HCT116 (cell line): ENCODE results near the gene CFAP54. TPM values are rescaled to one million over a fixed set of nuclear protein-coding genes. Genes with fewer than 3 reads are reported as not detected.

Source experiments
- ATAC-seq: fragments of 200-7000 bp; cut with Tn5 transposase; 2 replicates; pipeline ENCODE4 v1.9.1; 2020; ENCODE audit warnings: mild to moderate bottlenecking, moderate library complexity
- BruUV-seq: library from RNA; stranded (reverse); fragments of 400-500 nt; replicated peaks from 2 replicates; lab custom pipeline; 2021; lab: Mats Ljungman, UMichigan
- CTCF ChIA-PET: fragments of 300-600 bp; sonication (Branson Sonifier 250); formaldehyde crosslinking; loops from one replicate; lab custom pipeline; 2021; ENCODE audit warnings: antibody characterized with exemption; lab: Charles Lee
- POLR2A ChIA-PET: fragments of 300-600, 350-600 bp; sonication (Branson Sonifier 250); formaldehyde crosslinking; loops from one replicate; lab custom pipeline; 2021; ENCODE audit warnings: antibody characterized with exemption; lab: Charles Lee
- RAD21 ChIA-PET, 2 experiments: fragments of 300-600 bp; sonication (Branson Sonifier 250); formaldehyde crosslinking; loops; one replicate each; lab custom pipeline; 2023; ENCODE audit warnings: low total read pairs in 2 of 2; ENCODE audit not compliant: uncharacterized antibody in 2 of 2, unreplicated experiment in 2 of 2, low non-redundant PET in 1 of 2; lab: Charles Lee
- DNase-seq: peaks from one replicate; pipeline ENCODE4 v3.0.0-alpha.2; 2010; ENCODE audit warnings: low read depth, low spot score
- H2AFZ ChIP-seq: fragments of 200-600 bp; shearing (Covaris generic), sonication (generic); 2 replicates; pipeline ENCODE4 v1.6.1; 2017; ENCODE audit warnings: low read depth, mixed run types, mixed read lengths, antibody characterized with exemption, low read length; ENCODE audit not compliant: poor library complexity, severe bottlenecking
- H3K27ac ChIP-seq: 2 replicates; pipeline ENCODE4 v1.5.1; 2012; ENCODE audit warnings: low read depth, low read length
- H3K27me3 ChIP-seq: fragments of 200-600 bp; sonication (generic); 2 replicates; pipeline ENCODE4 v1.6.1; 2016; ENCODE audit warnings: mixed run types, low read length, mixed read lengths; ENCODE audit not compliant: insufficient read depth
- H3K36me3 ChIP-seq, 2 experiments: fragments of 200-500 bp in 1 of 2; fragments of 200-600 bp in 1 of 2; sonication (Bioruptor generic) in 1 of 2; sonication (generic) in 1 of 2; 2 replicates each; pipeline versions ENCODE4 v1.5.1 to v1.6.1; 2014 to 2016; ENCODE audit warnings: low read length in 2 of 2, inconsistent platforms in 1 of 2, mixed read lengths in 1 of 2, mixed run types in 1 of 2; ENCODE audit not compliant: insufficient read depth in 2 of 2, control insufficient read depth in 1 of 2
- H3K4me1 ChIP-seq, 2 experiments: fragments of 200-600 bp in 1 of 2; sonication (generic) in 1 of 2; 2 replicates each; pipeline versions ENCODE4 v1.5.1 to v1.6.1; 2012 to 2017; ENCODE audit warnings: low read length in 2 of 2, inconsistent platforms in 1 of 2, mild to moderate bottlenecking in 1 of 2, mixed read lengths in 1 of 2, mixed run types in 1 of 2, moderate library complexity in 1 of 2; ENCODE audit not compliant: insufficient read depth in 2 of 2, control insufficient read depth in 1 of 2
- H3K4me2 ChIP-seq: fragments of 200-600 bp; sonication (generic); 2 replicates; pipeline ENCODE4 v1.6.1; 2017; ENCODE audit warnings: mixed run types, low read length, mixed read lengths
- H3K4me3 ChIP-seq, 2 experiments: fragments of 200-600 bp in 1 of 2; sonication (generic) in 1 of 2; replicated peaks in 1 of 2; 2 replicates each; pipeline ENCODE4 v1.5.1; 2011 to 2016; ENCODE audit warnings: low read length in 2 of 2, control low read depth in 1 of 2, low read depth in 1 of 2, mild to moderate bottlenecking in 1 of 2, mixed read lengths in 1 of 2, mixed run types in 1 of 2
- H3K79me2 ChIP-seq: fragments of 200-600 bp; sonication (generic); 2 replicates; pipeline ENCODE4 v1.6.1; 2017; ENCODE audit warnings: mild to moderate bottlenecking, mixed run types, low read length, moderate library complexity, mixed read lengths; ENCODE audit not compliant: insufficient read depth
- H3K9ac ChIP-seq: fragments of 200-600 bp; sonication (generic); 2 replicates; pipeline ENCODE4 v1.6.1; 2016; ENCODE audit warnings: low read length, mixed read lengths
- H3K9me2 ChIP-seq: fragments of 200-600 bp; sonication (generic), shearing (Covaris generic); 2 replicates; pipeline ENCODE4 v1.6.1; 2017; ENCODE audit warnings: mixed run types, mild to moderate bottlenecking, moderate library complexity; ENCODE audit not compliant: insufficient read depth
- H3K9me3 ChIP-seq, 2 experiments: fragments of 200-500 bp in 1 of 2; fragments of 200-600 bp in 1 of 2; sonication (Bioruptor generic) in 1 of 2; sonication (generic) in 1 of 2; 2 replicates each; pipeline ENCODE4 v1.6.1; 2014 to 2017; ENCODE audit warnings: low read length in 2 of 2, mixed read lengths in 2 of 2, inconsistent platforms in 1 of 2, low read depth in 1 of 2, mild to moderate bottlenecking in 1 of 2, mixed run types in 1 of 2, moderate library complexity in 1 of 2; ENCODE audit not compliant: control insufficient read depth in 1 of 2, insufficient read depth in 1 of 2
- H4K20me1 ChIP-seq: fragments of 200-600 bp; sonication (generic), shearing (Covaris generic); 2 replicates; pipeline ENCODE4 v1.6.1; 2017; ENCODE audit warnings: mixed run types, mild to moderate bottlenecking, moderate library complexity; ENCODE audit not compliant: insufficient read depth
- CTCF ChIP-seq, 3 experiments: fragments of 200-600 bp in 1 of 3; sonication (generic) in 1 of 3; IDR thresholded peaks in 2 of 3; conservative IDR thresholded peaks in 1 of 3; 2 replicates each; pipeline ENCODE4 v1.5.1; 2012 to 2017; ENCODE audit warnings: low read depth in 2 of 3, low read length in 2 of 3, antibody characterized with exemption in 1 of 3, borderline replicate concordance in 1 of 3, control low read depth in 1 of 3, mild to moderate bottlenecking in 1 of 3, mixed read lengths in 1 of 3, mixed run types in 1 of 3, moderate library complexity in 1 of 3; ENCODE audit not compliant: insufficient read depth in 1 of 3
- EGR1 ChIP-seq: IDR thresholded peaks from 2 replicates; pipeline ENCODE4 v1.6.1; 2012; ENCODE audit warnings: low read depth
- EZH2phosphoT487 ChIP-seq: fragments of 200-600 bp; IDR thresholded peaks from 2 replicates; pipeline ENCODE4 v1.6.1; 2018; ENCODE audit warnings: antibody characterized with exemption, borderline replicate concordance
- JUND ChIP-seq: IDR thresholded peaks from 2 replicates; pipeline ENCODE4 v1.6.1; 2012
- MAX ChIP-seq: IDR thresholded peaks from 2 replicates; pipeline ENCODE4 v1.6.1; 2012
- POLR2A ChIP-seq: IDR thresholded peaks from 2 replicates; pipeline ENCODE4 v1.7.0; 2011; ENCODE audit warnings: borderline replicate concordance; ENCODE audit not compliant: insufficient read depth, insufficient read length; ENCODE audit errors: extremely low read depth
- RAD21 ChIP-seq: IDR thresholded peaks from 2 replicates; pipeline ENCODE4 v1.6.1; 2012; ENCODE audit warnings: low read depth, mild to moderate bottlenecking
- REST ChIP-seq: IDR thresholded peaks from 2 replicates; pipeline ENCODE4 v1.6.1; 2012; ENCODE audit warnings: low read depth
- SIN3A ChIP-seq: IDR thresholded peaks from 2 replicates; pipeline ENCODE4 v1.6.1; 2012; ENCODE audit warnings: low read depth
- SRF ChIP-seq: IDR thresholded peaks from 2 replicates; pipeline ENCODE4 v1.6.1; 2012; ENCODE audit warnings: low read depth
- TCF7L2 ChIP-seq: IDR thresholded peaks from 2 replicates; pipeline ENCODE4 v1.7.0; 2011; ENCODE audit warnings: borderline replicate concordance, inconsistent platforms; ENCODE audit not compliant: insufficient read depth, insufficient read length; ENCODE audit errors: extremely low read depth
- YY1 ChIP-seq: IDR thresholded peaks from 2 replicates; pipeline ENCODE4 v1.6.1; 2011; ENCODE audit warnings: low read length, low read depth, moderate library complexity, mild to moderate bottlenecking; ENCODE audit not compliant: insufficient replicate concordance; ENCODE audit errors: extremely low read depth
- ZFX ChIP-seq: fragments of 450-650 bp; IDR thresholded peaks from 2 replicates; pipeline ENCODE4 v1.6.1; 2017
- intact Hi-C: fragments of 100-400 bp; cut with micrococcal nuclease; formaldehyde crosslinking; loops from 2 replicates; pipeline ENCODE4 v1.10.0; 2022
- total RNA-seq: library from RNA; stranded (reverse); gene quantifications from one replicate; pipeline ENCODE4 v1.2.1, GENCODE V29; 2021; ENCODE audit not compliant: unreplicated experiment

Gene CFAP54
- total RNA-seq, 1 experiment from 2014 or later, result 0.25 TPM

- TF ChIP-seq CTCF (IDR thresholded peaks at IDR 0.05 in 2 of 3, conservative IDR thresholded peaks at IDR 0.05 in 1 of 3; ENCODE audit: borderline replicate concordance in 1 of 3, insufficient read depth in 1 of 3, low read depth in 2 of 3, low read length in 2 of 3), result no peak
- TF ChIP-seq RAD21, result no peak
- TF ChIP-seq MAX, result no peak
- no peak for TF ChIP-seq JUND
- TF ChIP-seq SRF, result no peak
- no peak for TF ChIP-seq POLR2A
- no peak for TF ChIP-seq EGR1
Measured at GRCh38 chr12:96824074-96824837, 334.9 kb downstream of the CFAP54 start (continued).

- ChIA-PET POLR2A (no interaction called here), CTCF (no interaction called here), RAD21 (no interaction called here)
- H3K79me2 ChIP-seq, result no peaks in the 10 kb centered on the region
- H3K9ac ChIP-seq, result no peak overlapping the region
- intact Hi-C loops, result no loop called here
- DNase-seq, result no peak
- no peak overlapping the region for H3K27ac ChIP-seq
- no peak for TF ChIP-seq REST
- TF ChIP-seq YY1, result no peak
- no peak for TF ChIP-seq SIN3A
- no peak for TF ChIP-seq SRF
- TF ChIP-seq EZH2phosphoT487, result no peak
- TF ChIP-seq CTCF (IDR thresholded peaks at IDR 0.05 in 2 of 3, conservative IDR thresholded peaks at IDR 0.05 in 1 of 3; ENCODE audit: borderline replicate concordance in 1 of 3, insufficient read depth in 1 of 3, low read depth in 2 of 3, low read length in 2 of 3), result no peak
- no peak for TF ChIP-seq ZFX
- no peak for TF ChIP-seq MAX
- TF ChIP-seq TCF7L2, result no peak
- H3K36me3 ChIP-seq, result no peaks in the 10 kb centered on the region; a peak in 1 of 4 replicates
- no TSS peak for BruUV-seq
- H3K4me1 ChIP-seq, result no peaks in the 10 kb centered on the region
- peaks cover 3% of the 10 kb centered on the region for H3K27me3 ChIP-seq
- no peaks in the 10 kb centered on the region for H4K20me1 ChIP-seq
- no peak for ATAC-seq
- no peaks in the 10 kb centered on the region for H3K9me3 ChIP-seq
- H3K9me2 ChIP-seq, result no peaks in the 10 kb centered on the region
- H3K4me3 ChIP-seq, result no peak overlapping the region
- no peak overlapping the region for H3K4me2 ChIP-seq
- no peak overlapping the region for H2AFZ ChIP-seq
Measured at GRCh38 chr12:96824838-96825236, 335.5 kb downstream of the CFAP54 start.
